NCI-H510A (cell line): Measurements from ENCODE around the gene SEL1L.
"Not testable (repeated sequence)": the region's sequence is repeated elsewhere in the genome, so short reads cannot be mapped to it uniquely, and the experiment has no call there.

Experiments
- DNase-seq: peaks from one replicate; lab custom pipeline; 2025; lab: John Stamatoyannopoulos, UW

Gene SEL1L

GRCh38 chr14:81525129-81525528 lies 8.5 kb downstream of the SEL1L start:
- no peak for DNase-seq

- DNase-seq, result no peak
Measured at GRCh38 chr14:81523616-81524015, 10.0 kb downstream of the SEL1L start.

GRCh38 chr14:81523016-81523415 lies 10.6 kb downstream of the SEL1L start:
- DNase-seq, result no peak

- no peak for DNase-seq
Measured at GRCh38 chr14:81521356-81521755, 12.3 kb downstream of the SEL1L start.

- no peak for DNase-seq
Measured at GRCh38 chr14:81519200-81520011, 14.2 kb downstream of the SEL1L start.

GRCh38 chr14:81517798-81518398 lies 15.8 kb downstream of the SEL1L start:
- no peak for DNase-seq

- no peak for DNase-seq
Measured at GRCh38 chr14:81516986-81517797, 16.5 kb downstream of the SEL1L start.

GRCh38 chr14:81515927-81516326 lies 17.7 kb downstream of the SEL1L start:
- not testable (repeated sequence) for DNase-seq

- not testable (repeated sequence) for DNase-seq
Measured at GRCh38 chr14:81512826-81513225, 20.8 kb downstream of the SEL1L start.

GRCh38 chr14:81511111-81511904 lies 22.3 kb downstream of the SEL1L start:
- no peak for DNase-seq

- DNase-seq, result no peak
Measured at GRCh38 chr14:81509838-81510452, 23.7 kb downstream of the SEL1L start.

- DNase-seq, result no peak
Measured at GRCh38 chr14:81509321-81509720, 24.3 kb downstream of the SEL1L start.

- no peak for DNase-seq
Measured at GRCh38 chr14:81506487-81506886, 27.2 kb downstream of the SEL1L start.

GRCh38 chr14:81504864-81505263 lies 28.8 kb downstream of the SEL1L start:
- DNase-seq, result no peak

GRCh38 chr14:81485781-81486180 lies 47.9 kb downstream of the SEL1L start:
- DNase-seq, result no peak

- no peak for DNase-seq
Measured at GRCh38 chr14:81485372-81485771, 48.3 kb downstream of the SEL1L start.

- DNase-seq, result no peak
Measured at GRCh38 chr14:81484120-81484519, 49.5 kb downstream of the SEL1L start.

GRCh38 chr14:81480741-81481140 lies 52.9 kb downstream of the SEL1L start:
- no peak for DNase-seq

GRCh38 chr14:81478446-81478845 lies 55.2 kb downstream of the SEL1L start:
- DNase-seq, result no peak

GRCh38 chr14:81476816-81477215 lies 56.8 kb downstream of the SEL1L start:
- no peak for DNase-seq

GRCh38 chr14:81474685-81475324 lies 58.8 kb downstream of the SEL1L start:
- no peak for DNase-seq
